Mucosa of gallbladder (tissue), 1 donor: ENCODE data around the gene TMEM178B. TPM values are rescaled to one million over a fixed set of nuclear protein-coding genes. Genes with fewer than 3 reads are reported as not detected.

Experiments used
- DNase-seq: peaks from one replicate; pipeline ENCODE4 v3.0.0-alpha.2; 2020; ENCODE audit warnings: low spot score
- total RNA-seq: library from RNA; stranded (reverse); gene quantifications from one replicate; pipeline ENCODE4 v1.2.1, GENCODE V29; 2021
- donor health status: DM: no; HTN: no; CAD: no.

TMEM178B gene
- total RNA-seq, 1 donor from 2014 or later = 3.5 TPM

DNA sequence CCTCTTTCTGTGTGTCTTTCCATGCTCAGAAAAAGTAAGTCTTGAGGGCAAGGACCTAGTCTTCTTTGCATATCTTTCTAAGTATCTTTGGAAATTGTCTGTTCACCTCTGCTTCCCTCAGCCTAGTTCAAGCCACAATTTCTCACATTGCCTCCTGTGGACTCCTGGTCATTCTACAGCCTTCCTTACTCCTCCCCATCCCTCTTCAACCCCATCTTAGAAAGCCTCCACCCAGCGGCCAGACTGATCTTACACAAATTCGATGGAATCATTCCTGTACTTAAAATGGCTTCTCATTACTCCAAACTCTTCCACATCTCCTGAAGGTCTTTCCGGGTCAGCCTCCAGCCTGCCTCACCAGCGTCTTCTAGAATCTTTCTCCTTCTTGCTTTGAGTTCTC is 453.2 kb downstream of the TMEM178B start:
- DNase-seq = no peak

DNA sequence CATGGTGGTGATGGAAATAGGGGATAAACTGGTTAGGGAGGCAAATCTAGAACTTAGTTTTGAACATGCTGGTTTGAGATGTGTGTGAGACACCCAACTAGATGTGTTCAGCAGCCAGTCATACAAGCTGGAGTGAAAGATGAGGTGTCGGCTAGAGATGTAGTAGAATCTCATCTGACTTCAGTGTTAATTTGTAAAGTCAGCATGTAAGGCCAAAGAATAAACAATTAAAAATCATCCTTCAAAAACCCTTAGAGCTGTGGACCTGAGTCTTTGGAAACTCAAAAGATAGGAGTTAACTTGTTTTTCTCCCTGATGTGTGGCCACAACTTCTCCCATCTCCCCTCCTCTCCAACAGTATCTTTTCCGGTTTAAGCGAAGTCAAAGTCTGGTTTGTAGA is 454.5 kb downstream of the TMEM178B start:
- no peak for DNase-seq

Other genes with a start within 250 kb of the TMEM178B start
- gene BRAF, start 149.1 kb upstream of the TMEM178B start, total RNA-seq = 33.7 TPM
- gene MRPS33, start 59.1 kb upstream of the TMEM178B start, total RNA-seq = 45.0 TPM